HG03558 (cell line): Measurements from ENCODE around the gene LDHA.
A peak's percentile ranks its signal among the peaks of the same experiment; 100 is the strongest.

Experiments
- ATAC-seq: cut with Tn5 transposase; IDR thresholded peaks from one replicate; pipeline ENCODE4 v1.9.1; 2021; ENCODE audit warnings: moderate number of reproducible peaks; ENCODE audit not compliant: unreplicated experiment; ENCODE audit errors: extremely low read depth

Gene LDHA

GRCh38 chr11:18394275-18394927, at the start of gene LDHA:
Gene LDHA (plus strand): TSS chr11:18394563. CDS start chr11:18396843, 2,280 bp downstream.
- no peak for ATAC-seq

DNA sequence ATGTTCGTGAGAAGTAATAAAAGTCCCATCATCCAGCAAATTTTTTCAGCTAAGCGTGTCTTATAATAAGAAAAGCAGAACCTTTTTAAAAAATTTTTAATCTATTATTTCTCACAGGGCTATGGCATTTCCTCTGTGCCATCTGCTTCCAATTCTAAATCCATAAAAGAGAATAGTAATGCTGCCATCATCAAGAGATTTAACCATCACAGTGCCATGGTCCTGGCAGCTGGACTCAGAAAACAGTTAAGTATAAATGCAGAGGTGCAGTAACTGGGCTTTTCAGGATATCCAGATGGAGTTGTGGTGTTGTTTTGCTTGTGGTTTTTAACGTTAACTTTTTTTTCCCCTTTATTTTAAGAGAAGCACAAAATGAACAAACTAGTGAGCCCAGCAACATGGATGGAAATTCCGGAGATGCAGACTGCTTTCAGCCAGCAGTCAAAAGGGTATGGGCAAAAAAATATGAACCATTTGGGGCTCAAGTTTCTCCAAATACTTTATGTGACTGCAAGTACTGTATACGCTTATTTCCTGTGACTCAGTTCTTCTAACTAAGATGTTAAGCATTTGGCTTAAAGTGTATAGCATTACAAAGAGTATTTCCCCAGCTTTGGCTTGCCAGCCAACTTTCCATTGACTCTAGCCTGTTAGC, 46.8 kb upstream of the LDHA start:
- no peak for ATAC-seq

- no peak for ATAC-seq
Observed at GRCh38 chr11:18352581-18352980, 41.8 kb upstream of the LDHA start.

DNA sequence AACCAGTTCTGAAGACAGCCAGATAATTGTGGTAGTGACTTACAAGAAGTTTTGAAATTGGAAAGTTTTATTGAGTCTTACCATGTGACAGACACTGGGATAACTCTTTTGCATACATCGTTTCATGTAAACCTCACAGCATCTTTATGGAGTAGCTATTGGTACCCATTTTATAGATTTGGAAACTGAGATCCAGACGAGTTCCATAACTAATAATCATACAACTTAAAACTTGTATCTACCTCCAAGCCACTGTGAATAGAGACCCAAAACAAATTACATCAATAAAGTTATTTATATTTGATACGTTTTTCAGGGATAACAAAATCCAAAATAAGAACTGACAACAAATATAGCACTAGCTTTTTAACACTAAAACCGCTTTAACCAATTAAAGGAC, 35.7 kb upstream of the LDHA start:
- ATAC-seq = no peak

GRCh38 chr11:18361154-18361553, 33.2 kb upstream of the LDHA start:
- ATAC-seq = no peak

DNA sequence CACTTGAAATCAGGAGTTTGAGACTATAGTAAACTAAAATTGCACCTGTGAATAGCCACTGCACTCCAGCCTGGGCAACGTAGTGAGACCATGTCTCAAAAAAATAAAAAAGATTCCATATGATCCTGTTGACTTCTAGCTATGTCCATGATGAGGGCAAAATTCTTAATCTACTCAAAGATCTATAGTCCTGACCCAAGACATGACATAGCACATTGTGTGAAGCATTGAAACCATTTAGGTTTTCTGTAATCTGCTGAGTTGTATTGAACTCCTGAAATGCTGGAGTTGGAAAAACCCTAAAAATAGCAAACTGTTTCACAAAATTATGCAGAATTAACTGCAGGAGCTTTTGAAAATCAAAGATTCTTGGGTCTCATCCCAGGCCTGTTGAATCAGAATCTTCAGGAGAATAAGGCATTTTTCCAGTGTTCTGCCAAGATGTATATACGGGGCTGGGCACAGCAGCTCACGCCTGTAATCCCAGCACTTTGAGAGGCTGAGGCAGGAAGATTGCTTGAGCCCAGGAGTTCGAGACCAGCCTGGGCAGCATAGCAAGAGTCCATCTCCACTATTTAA, 29.8 kb upstream of the LDHA start:
- no peak for ATAC-seq

DNA sequence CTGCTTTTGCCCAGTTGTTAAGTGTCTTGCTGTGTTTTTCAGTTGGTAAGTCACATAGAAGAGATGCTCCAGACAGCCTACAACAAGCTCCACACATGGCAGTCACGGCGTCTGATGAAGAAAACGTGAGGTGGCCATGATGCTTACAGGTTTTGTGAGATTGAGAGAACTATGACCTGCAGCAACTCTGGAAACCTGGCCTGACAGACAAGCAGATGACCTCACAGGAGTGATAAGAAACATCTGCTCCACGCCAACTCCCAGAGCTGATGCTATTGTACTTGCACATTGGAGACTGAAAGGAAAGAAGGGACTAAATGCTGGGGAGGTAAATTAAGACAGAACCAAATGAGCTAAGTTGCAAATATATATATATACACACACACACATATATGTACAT, 28.6 kb upstream of the LDHA start:
- no peak for ATAC-seq

GRCh38 chr11:18366286-18366685, 28.1 kb upstream of the LDHA start:
- no peak for ATAC-seq

GRCh38 chr11:18367431-18367830, 26.9 kb upstream of the LDHA start:
- no peak for ATAC-seq

DNA sequence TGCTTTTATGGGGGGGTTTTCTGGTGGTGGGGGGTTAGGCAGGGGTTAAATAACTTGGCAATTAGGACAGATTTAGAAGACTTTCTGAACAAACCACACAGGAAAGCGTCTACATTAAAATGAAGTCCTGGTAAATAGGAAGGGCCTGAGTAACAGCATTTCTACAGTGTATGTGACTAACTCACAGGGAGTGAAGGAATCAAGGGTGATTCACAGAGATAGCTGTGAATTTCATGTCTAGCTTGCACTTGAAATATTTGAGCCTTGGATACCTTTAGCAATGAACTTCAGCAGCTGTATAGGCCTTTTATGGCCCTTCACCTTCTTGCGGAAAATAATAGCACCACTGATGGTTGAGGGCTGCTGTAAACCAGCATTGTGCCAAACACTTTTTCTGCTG, 26.1 kb upstream of the LDHA start:
- ATAC-seq = no peak

DNA sequence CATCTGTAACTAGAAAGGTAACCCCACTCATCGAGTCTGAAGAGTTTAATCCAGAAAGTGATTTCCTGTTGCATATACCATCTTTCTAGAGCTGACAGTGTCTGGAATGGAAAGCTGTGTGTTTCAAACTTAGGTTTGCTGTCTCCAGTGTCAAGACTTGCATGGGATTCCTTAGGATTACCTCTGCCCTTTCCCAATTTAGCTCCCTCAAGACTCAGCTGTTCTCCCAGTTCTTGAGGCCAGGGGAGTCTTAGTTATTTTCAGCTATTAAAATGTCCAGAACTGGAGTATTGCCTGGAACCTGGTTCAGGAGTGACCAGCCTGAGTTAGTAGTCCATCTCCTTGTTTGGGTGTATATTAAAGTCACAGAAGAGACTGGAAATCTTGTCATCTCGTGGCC, 25.0 kb upstream of the LDHA start:
- no peak for ATAC-seq

- no peak for ATAC-seq
Observed at GRCh38 chr11:18371279-18371678, 23.1 kb upstream of the LDHA start.

DNA sequence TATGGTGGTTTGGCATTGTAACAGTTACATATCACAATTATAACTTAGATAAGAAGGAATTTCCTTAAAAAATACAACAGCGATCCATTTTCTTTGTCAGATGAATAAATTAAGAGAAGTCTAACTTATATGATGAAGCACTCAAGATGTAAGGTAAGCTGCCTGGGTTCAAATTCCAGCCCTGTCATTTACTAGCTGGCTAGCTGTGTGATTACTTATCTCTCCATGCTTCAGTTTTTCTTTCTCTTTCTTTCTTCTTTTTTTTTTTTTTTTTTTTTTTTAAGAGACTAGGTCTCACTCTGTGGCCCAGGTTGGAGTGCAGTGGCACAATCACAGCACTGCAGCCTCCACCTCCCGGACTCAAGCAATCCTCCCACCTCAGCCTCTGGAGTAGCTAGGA, 22.2 kb upstream of the LDHA start:
- ATAC-seq = no peak

- no peak for ATAC-seq
Observed at GRCh38 chr11:18374956-18375355, 19.4 kb upstream of the LDHA start.

DNA sequence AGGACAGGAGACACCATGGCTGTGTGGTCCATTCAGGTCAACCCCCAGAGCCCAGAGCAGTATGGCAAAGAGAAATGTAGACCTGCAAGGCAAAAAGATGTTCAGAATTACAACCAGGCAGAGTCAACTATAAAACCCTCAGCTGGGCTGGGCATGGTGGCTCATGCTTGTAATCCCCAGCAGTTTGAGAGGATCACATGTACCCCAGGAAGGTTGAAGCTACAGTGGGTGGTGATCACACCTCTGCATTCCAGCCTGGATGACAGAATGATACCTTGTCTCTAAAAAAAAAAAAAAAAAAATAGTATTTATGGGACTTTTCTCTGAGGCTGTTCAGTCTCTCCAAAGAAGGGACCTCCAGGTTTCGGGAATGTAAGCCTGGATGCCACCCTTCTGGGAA, 18.4 kb upstream of the LDHA start:
- no peak for ATAC-seq

- no peak for ATAC-seq
Observed at GRCh38 chr11:18379201-18379600, 15.2 kb upstream of the LDHA start.

DNA sequence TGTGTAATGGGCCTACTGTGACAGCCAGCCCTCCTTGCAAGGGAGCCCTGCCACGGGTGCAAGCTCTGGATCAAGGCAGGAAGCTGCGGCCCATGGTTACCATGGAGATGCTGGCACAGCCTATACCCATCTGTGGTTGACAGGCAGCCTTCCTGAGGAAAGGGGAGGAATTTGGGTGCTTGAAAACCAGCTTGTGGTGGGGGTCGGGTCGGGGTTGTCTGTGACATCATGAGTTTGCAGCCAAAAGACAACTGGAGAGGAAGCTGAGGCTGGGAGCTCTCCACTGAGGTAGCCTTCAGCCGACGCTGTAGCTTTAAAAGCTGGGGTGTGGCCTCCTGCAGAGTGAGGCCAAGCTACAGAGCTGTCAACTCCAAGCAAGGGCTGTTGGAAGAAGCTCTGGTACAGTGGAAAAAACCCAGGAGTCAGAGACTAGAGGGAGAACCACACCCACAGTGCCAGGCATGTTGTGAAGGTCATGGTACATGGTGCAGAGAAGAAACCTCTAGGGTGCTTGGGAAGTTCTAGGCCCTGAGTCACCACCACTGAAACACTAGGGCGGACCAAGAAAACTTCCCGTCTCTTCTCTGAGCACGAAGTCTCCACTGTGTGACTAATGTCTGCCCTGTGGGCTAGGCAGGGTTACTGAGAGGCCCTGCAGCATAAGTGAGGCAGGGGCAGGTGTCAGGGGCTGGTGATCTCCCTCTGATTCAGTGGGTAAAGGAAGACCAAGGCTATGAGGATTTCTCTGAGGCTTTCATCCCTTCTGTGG, 10.8 kb upstream of the LDHA start:
- peak; percentile 64 for ATAC-seq

DNA sequence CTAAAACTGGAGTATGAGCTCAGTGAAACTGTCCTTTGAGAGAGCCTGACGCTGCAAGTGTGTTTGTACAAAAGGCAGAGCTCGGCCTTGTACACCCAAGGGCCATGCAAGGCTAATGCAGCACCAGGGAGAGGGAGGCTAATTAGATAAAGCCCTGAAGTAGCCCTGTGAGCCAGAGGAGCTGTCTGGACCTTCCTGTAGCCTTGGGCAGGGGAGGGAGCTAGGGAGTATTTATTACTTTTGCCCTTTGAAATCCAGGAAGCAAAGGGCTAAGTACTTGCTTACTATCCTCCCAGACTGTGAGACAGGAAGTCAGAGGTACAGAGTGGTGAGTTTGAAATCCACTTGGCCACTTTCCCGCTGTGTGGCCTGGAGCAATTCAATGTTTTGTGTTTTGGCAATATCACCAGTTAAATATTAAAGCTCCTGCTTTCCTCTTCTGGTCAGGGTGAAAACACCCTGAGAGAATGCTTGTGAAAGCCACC, 10.2 kb upstream of the LDHA start:
- ATAC-seq = peak; percentile 18

GRCh38 chr11:18390088-18390487, 4.3 kb upstream of the LDHA start:
- no peak for ATAC-seq

DNA sequence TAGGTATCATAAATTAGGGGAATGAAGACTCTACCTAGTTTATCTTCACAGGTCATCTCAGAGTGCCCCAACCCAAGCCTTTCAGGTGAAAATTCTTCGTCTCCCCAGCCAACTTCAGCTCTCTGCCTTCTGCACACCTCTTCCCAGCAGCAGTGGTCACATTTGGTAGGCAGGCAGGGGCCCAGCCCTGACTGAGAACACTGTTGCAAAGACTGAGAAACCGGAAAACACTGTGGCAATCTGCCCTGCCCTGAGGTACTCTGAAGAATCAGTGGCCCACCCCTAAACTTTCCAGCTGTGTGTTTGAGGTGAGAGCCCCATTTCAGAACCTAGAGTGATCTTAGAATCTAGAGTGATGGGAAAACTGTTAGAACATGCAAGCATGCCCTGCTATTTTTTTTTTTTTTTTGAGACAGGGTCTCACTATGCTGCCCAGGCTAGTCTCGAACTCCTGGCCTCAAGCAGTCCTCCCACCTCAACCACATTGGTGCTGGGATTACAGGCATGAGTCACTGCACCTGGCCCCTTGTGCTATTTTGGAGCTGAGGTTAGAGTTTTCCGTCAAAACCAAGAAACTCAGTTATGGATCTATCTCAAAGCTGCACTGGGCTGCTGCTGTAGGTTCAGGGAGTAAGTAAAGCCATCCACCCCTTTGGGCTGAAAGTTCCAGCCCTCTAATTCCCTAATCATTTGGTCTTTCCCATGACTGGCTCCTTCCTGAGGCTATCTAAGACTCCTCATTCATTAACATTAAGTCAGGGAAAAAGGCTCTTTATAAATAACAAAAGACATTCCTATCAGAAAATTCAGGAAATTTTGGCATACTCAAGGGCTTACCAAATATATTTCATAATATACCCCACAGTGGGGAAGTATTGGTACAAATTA, 1.7 kb upstream of the LDHA start:
- ATAC-seq = no peak
